GM21423 (cell line): ENCODE measurements around the gene FGD1.

Experiments
- ATAC-seq: cut with Tn5 transposase; IDR thresholded peaks from one replicate; pipeline ENCODE4 v1.9.1; 2021; ENCODE audit warnings: mild to moderate bottlenecking, moderate library complexity; ENCODE audit not compliant: unreplicated experiment

FGD1 gene

DNA sequence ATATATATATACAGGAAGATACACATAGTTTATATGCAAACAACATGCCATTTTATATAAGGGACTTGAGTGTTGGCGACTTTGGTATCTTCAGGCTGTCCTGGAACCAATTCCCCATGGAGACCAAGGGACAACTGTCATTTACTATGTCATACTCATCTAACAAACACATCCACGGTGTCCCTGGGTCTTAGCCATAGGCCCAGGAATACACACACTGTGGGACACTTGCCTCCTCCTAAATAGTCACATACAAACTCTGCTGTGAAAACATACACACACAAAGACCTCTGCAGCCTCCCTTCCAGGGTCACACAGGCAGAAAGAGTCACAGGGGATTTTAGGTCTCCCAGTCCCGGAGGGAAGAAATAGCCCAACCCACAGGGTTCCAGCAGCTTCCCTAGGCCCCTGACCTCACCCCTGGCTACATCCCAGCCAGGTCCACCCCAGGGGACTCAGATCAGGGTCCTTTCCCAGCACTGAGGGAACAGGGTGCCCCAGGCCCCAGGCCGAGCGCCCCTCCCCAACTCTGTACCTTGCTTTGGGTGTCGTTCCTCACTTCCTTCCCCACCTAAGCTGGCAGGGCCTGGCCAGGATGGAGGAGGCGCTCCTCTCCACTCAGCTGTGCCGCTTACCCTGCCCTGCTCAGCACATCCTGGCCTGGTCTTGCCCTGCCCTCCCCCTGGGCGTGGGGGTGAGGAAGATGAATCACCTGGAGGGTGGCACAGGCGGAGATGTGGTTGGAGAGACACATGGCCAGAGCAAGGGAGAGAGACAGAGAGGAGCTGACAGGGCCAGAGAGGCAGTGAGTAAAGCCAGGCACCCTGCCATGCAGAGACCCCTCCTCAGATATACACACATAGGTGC lies 21.8 kb downstream of the FGD1 start:
- no peak for ATAC-seq

- ATAC-seq: no peak
Observed at GRCh38 chrX:54470054-54470760, 25.8 kb downstream of the FGD1 start.

- no peak for ATAC-seq
Observed at GRCh38 chrX:54452920-54453319, 43.1 kb downstream of the FGD1 start.

DNA sequence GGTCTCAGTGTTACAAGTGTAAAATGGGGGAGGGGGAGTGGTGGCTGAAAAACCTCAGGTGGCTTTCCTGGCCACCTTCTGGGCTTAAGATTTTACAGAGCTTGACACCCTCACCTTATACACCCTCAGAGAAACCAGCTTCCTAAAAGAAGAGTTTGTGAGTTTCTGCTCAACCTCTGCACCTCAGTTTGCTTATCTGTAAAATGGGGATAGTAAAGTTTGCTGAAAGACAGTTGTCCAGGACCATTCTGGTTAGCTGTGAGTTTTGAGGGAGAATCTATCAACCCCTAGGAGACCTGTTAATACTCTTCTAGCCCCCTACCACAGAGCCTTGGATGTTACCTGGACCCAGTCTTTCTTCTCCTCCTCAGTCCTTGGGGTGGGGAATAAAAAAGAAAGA lies 46.1 kb downstream of the FGD1 start:
- no peak for ATAC-seq

- ATAC-seq: no peak
Observed at GRCh38 chrX:54447461-54447860, 48.6 kb downstream of the FGD1 start.

DNA sequence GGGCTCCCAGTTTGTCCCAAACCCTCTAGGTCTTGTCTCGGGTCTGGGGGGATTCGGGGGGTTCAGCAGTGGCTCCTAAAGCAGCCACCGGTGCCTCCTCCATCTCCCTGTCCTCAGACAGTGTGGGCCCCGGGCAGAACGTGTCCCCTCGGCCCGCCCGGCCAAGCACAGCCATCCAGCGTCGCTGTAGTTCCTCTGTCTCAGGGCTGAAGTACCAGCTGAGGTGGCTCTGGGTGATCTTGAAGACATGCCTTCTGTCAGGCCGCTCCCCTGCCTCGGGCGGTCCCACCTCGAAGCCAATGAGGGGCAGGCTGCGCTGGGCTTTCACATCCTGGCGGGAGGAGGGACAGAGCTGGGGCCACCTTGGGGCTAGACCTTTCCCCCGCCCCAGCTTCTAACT lies 50.0 kb downstream of the FGD1 start:
- no peak for ATAC-seq

DNA sequence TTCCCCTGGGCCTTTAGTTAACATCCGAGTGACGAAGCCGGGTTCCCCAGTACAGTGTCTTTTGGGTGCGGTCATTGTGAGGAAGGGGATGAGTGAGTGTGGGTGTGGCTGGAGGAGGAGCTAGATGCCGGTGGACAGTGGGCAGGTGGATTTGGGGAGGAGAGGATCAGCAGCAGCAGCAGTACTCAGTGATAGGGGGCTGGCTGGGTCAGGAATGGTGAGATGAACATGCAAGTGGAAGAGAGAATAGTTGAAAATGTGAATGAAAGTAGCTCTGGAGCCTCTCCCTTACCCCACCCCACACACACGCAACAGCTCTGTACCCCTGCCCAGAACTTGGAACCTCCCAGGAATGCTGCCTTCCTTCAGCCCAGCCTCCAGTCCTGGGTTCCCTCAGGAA lies 51.3 kb downstream of the FGD1 start:
- ATAC-seq: no peak

- no peak for ATAC-seq
Observed at GRCh38 chrX:54442790-54443189, 53.2 kb downstream of the FGD1 start.

DNA sequence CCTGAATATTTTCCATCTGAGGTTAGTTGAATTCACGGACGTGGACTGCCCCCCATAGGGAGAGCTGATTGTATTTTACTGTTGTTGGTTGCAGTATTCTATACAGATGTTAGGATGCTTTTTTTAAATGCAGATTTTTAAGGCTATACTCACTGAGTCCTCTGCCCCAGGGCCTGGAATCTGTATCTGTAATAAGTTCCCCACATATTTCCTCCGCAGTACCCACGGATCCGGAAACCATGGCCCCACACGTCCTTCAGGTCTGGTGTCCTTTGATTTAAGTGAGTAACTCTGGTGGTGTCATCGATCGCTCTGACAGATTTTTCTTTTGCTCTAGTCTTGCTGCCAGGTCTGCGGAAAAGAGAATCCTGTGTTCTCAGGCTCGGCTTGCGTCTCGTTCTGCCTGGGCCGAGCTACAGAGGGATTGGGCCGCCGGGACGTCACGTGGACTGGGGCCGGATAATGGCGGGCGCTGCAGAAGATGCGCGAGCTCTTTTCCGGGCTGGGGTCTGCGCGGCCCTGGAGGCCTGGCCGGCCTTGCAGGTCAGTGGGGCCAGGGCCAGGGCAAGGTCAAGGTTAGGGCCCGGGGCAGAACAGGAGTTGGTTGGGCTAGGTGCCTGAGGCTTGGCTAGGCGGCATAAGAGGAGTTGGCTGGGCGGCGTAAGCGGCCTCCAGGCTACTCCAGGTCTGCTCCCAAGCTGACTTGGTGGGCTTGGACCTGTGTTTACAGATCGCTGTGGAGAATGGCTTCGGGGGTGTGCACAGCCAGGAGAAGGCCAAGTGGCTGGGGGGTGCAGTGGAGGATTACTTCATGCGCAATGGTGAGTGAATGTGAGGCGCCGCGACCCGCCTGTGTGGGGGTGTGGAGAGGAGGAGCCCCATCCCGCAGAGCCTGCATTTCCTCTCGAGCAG lies 55.8 kb downstream of the FGD1 start, which contains the start of gene TSR2:
TSR2 (plus strand) TSS at position 445 of the 912 bp plus-strand sequence; CDS start at position 463, 18 bp downstream.
- peak; percentile 97 for ATAC-seq

GRCh38 chrX:54435121-54435520 lies 60.9 kb downstream of the FGD1 start:
- no peak for ATAC-seq

- ATAC-seq: no peak
Observed at GRCh38 chrX:54430519-54430918, 65.5 kb downstream of the FGD1 start.

DNA sequence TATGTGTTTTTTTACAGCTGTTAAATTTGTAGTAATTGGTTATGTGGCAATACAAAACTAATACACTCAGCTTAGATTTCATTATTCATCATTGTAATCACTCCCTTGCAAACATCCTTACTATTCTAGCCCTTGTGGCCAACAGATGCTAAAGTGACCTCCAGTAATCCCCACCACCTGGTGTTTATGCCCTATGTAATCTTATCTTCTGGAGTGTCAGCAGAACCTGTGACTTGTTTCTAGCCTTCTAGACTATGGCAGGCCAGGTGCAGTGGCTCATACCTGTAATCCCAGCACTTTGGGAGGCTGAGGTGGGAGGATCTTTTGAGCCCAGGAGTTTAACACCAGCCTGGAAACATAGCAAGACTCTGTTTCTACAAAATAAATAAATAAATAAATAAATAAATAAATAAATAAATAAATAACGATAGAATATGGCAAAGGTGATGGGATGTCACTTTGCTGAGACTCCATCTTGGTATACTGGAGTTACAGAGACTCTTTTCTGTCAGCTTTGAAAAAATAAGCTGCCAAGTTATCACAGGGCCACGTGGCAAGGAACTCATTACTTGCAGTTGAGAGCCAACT lies 68.1 kb downstream of the FGD1 start:
- no peak for ATAC-seq

DNA sequence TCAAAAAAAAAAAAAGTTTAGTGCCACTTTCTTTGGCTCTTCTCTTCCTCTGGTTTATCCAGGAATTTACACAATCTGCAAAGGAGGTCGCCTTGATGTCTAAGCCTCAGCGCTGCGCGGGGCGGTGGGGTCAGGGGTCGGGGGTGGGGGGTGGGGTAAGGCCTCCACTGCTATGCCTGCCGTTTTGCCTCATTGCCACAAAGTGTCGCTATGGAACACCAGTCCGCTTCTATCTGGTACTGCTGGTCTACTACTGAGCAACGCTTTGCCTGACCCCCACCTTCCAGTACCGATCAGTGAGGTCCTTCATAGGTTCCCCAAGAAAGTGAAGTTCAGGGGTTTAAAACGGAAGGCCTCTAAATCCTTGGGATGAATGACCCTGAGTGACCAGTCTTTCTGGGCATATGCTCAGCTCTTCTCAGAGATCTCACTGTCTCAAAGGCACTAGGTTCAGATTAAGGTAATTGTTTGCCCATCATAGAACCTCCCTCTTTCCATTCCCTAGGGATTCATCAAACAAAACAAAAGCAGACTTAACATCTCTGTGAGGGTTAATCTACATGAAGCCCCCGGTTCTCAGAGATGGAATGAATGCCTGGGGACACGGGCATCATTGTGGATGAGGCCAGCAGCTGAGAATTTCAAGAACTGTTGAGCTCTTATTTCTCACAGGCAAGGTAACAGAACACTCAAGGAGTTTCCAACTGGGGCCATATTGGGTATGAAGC lies 72.7 kb downstream of the FGD1 start:
- ATAC-seq: no peak

DNA sequence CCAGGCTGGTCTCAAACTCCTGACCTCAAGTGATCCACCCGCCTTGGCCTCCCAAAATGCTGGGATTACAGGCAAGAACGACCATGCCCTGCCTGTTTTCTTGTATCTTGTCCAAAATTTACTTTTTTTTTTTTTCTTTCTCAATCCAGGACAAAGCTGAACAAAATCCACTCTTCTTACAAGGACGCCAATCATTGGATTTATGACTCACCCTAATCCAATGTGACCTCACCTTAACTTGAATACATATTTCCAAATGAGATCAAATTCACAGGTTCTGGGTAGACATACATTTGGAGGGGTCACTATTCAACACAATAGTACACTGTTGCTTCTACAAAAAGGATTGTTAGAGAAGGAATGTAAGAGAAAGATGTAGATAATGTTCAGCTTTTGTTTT lies 73.9 kb downstream of the FGD1 start:
- ATAC-seq: no peak

DNA sequence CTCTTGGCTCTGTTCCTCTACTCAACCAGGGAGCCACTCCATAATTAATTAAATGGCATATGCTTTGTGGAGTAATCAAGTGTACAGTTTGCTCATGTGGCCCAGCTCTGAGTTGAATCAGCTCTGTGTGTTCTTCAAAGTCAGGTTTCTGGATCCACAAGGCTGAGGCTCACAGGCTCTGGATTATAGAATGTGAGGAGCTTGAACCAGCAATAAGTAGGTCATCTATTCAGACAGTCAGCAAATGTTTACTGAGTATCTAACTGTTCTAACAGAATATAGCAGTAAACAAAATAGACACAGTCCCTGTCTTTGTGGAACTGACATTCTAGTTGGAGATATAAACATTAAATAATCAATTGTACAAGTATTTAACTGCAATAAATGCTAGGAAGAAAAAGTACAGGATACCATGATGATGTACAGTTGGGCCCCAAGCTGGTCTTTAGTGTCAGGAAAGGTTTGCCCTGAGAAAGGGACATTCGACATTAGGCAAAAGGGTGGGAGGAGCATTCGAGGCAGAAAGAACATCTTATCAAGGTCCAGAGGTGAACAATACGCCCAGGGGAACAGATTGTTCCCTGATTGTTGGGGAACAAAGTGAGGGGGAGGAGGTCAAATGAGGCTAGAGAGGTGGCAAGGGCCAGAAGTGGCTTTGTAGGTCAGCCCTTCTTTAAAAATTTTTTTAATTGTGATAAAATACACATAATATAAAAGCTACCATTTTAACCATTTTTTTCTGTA lies 76.3 kb downstream of the FGD1 start:
- ATAC-seq: no peak

DNA sequence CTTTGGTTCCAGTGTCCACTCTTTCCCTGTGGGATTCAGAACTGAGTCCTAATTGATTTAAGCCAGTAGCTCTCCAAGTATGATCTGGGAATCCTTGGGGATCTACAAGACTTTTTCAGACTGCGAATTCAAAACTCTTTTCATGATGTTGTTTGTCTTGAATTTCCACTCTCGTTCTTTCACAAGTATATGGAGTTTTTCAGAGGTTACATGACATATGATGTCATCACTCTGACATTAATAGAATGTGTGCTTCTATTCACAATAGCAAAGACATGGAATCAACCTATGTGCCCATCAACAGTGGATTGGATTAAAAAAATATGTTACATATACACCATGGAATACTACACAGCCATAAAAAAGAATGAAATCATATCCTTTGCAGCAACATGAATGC lies 79.1 kb downstream of the FGD1 start:
- no peak for ATAC-seq

DNA sequence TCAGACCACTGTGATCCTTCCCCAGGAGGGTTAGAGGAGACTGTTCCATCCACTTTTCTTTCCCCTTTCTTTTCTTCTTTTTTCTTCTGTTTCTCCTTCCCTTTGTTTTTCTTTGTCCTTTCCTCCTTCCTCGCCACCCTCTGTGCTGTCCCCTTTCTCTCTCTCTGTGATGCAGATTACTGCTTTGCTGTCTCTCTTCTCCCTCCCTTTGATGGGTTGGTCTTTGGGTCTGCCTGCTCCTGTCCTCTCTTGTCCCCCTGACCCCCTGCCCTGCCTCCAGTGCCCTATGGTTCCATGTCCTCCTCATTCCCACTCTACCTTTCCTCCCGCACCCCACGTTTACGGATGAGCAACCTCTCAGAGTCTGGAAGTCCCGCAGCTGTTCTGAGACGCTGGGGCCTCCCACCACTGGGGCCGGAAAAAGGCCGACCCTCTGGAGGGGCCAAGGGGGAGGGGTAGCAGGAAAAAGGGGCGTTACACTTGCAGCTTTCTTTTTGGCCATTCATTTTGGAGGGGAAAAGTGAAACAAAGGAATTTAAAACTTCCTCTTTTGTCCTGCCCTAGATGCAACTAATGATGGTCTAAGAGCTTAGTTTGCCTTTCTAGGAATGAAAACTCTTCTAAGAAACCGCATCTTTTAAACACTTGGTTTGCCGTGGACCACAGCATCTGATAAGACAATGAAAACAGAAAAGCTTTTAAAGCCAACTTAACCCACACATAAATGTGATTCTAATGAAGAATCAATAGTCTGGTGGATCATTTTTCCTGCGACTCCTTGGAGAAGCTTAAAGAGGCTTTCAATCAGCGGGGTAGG lies 80.3 kb downstream of the FGD1 start:
- ATAC-seq: no peak

- ATAC-seq: no peak
Observed at GRCh38 chrX:54413753-54414152, 82.3 kb downstream of the FGD1 start.

DNA sequence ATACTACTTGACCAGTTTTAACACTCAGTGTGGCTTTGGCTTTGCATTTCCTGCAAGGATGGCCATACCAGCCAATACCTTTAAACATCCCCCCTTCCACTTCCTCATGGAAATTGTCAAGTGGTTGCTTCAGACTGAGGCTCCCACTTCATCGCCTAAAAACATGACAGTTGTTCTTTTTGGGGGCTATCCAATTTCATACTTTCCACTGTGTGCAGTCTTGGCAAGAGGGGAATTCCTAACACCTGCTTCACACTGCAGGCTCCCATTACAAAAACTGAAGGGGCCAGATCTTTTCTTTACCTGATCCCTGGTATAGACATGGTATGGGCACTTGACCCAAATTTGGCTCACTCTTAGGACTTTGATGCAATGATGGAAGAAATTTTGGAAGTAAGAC lies 84.3 kb downstream of the FGD1 start:
- no peak for ATAC-seq
